DND-41 (cell line): ENCODE data around the gene ZNF536.

Source experiments
- ATAC-seq: fragments of 200-7000 bp; cut with Tn5 transposase; 3 replicates; pipeline ENCODE4 v1.9.1; 2021; ENCODE audit warnings: low read depth; ENCODE audit not compliant: insufficient read depth
- DNase-seq: peaks from one replicate; pipeline ENCODE4 v3.0.0-alpha.2; 2020
- H2AFZ ChIP-seq: 2 replicates; pipeline ENCODE4 v1.6.0; 2012; ENCODE audit warnings: low read depth, low read length
- H3K27ac ChIP-seq: 2 replicates; pipeline ENCODE4 v1.5.1; 2012; ENCODE audit warnings: low read length, inconsistent platforms
- H3K27me3 ChIP-seq: fragments of 200-600 bp; sonication (generic); 2 replicates; pipeline ENCODE4 v1.6.0; 2012; ENCODE audit warnings: low read length, mild to moderate bottlenecking, inconsistent platforms; ENCODE audit not compliant: insufficient read depth, poor library complexity
- H3K36me3 ChIP-seq: 2 replicates; pipeline ENCODE4 v1.5.1; 2012; ENCODE audit warnings: low read length, inconsistent platforms; ENCODE audit not compliant: insufficient read depth
- H3K4me1 ChIP-seq: 2 replicates; pipeline ENCODE4 v1.5.1; 2012; ENCODE audit warnings: mild to moderate bottlenecking, low read length; ENCODE audit not compliant: insufficient read depth
- H3K4me2 ChIP-seq: 2 replicates; pipeline ENCODE4 v1.6.0; 2012; ENCODE audit warnings: mild to moderate bottlenecking, moderate library complexity, low read length, inconsistent platforms; ENCODE audit not compliant: insufficient read depth
- H3K4me3 ChIP-seq, 2 experiments: fragments of 200-600 bp in 1 of 2; shearing (Covaris generic) in 1 of 2; 2 replicates each; pipeline ENCODE4 v1.5.1; 2012 to 2016; ENCODE audit warnings: inconsistent platforms in 2 of 2, low read length in 2 of 2, mild to moderate bottlenecking in 2 of 2, low read depth in 1 of 2, moderate library complexity in 1 of 2
- H3K79me2 ChIP-seq: 2 replicates; pipeline ENCODE4 v1.6.0; 2012; ENCODE audit warnings: low read length, inconsistent platforms; ENCODE audit not compliant: insufficient read depth
- H3K9ac ChIP-seq: 2 replicates; pipeline ENCODE4 v1.6.0; 2012; ENCODE audit warnings: low read depth, mild to moderate bottlenecking, inconsistent platforms, low read length, moderate library complexity
- H3K9me3 ChIP-seq: 2 replicates; pipeline ENCODE4 v1.5.1; 2012; ENCODE audit warnings: low read length, moderate library complexity, mild to moderate bottlenecking, inconsistent platforms; ENCODE audit not compliant: insufficient read depth, severe bottlenecking
- H4K20me1 ChIP-seq: 2 replicates; pipeline ENCODE4 v1.6.0; 2012; ENCODE audit warnings: low read length; ENCODE audit not compliant: insufficient read depth
- EZH2 ChIP-seq: IDR thresholded peaks from 3 replicates; pipeline ENCODE4 v1.6.1; 2012; ENCODE audit warnings: borderline replicate concordance, low read depth, mild to moderate bottlenecking, moderate library complexity, low read length, inconsistent platforms; ENCODE audit not compliant: severe bottlenecking
- TF ChIP-seq, protein P1 (sequence below): IDR thresholded peaks from 2 replicates; pipeline ENCODE4 v1.5.1; 2012; ENCODE audit warnings: borderline replicate concordance, low read length, moderate library complexity, mild to moderate bottlenecking; ENCODE audit not compliant: poor library complexity, severe bottlenecking; ENCODE audit errors: extremely low read depth

Gene ZNF536

GRCh38 chr19:30488191-30488590 is 116.0 kb downstream of the ZNF536 start:
- Histone ChIP-seq H3K36me3 (no peaks in the 10 kb centered on the region), H3K27me3 (peaks cover 4% of the 10 kb centered on the region), H4K20me1 (no peaks in the 10 kb centered on the region), H2AFZ (no peak overlapping the region), H3K4me1 (no peaks in the 10 kb centered on the region), H3K9ac (no peak overlapping the region), H3K79me2 (no peaks in the 10 kb centered on the region), H3K4me2 (no peak overlapping the region), H3K4me3 (no peak overlapping the region), H3K27ac (no peak overlapping the region), H3K9me3 (no peaks in the 10 kb centered on the region)
- no peak for TF ChIP-seq EZH2
- TF ChIP-seq, protein P1, sequence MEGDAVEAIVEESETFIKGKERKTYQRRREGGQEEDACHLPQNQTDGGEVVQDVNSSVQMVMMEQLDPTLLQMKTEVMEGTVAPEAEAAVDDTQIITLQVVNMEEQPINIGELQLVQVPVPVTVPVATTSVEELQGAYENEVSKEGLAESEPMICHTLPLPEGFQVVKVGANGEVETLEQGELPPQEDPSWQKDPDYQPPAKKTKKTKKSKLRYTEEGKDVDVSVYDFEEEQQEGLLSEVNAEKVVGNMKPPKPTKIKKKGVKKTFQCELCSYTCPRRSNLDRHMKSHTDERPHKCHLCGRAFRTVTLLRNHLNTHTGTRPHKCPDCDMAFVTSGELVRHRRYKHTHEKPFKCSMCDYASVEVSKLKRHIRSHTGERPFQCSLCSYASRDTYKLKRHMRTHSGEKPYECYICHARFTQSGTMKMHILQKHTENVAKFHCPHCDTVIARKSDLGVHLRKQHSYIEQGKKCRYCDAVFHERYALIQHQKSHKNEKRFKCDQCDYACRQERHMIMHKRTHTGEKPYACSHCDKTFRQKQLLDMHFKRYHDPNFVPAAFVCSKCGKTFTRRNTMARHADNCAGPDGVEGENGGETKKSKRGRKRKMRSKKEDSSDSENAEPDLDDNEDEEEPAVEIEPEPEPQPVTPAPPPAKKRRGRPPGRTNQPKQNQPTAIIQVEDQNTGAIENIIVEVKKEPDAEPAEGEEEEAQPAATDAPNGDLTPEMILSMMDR: no peak
- ATAC-seq (no peak), DNase-seq (no peak)

DNA sequence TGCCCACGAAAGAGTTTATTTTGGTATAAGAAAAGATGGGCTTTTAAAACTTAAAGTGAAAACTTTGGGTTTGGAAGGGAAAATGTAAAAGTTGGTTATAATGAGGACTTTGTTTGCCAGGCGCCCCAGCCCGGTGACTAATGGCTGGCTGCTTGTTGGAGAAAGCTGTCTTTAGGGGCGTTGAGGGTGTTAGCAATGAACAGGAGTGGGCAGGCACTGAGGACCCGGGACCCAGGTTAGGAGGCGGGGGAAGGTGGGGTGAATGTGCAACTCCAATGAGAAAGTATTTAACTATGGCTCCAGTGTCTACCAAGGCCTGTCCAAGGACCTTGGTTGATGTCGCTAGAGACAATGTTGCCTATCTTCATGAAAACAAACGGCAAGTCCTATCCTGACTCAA is 118.6 kb downstream of the ZNF536 start:
- Histone ChIP-seq H3K36me3 (no peaks in the 10 kb centered on the region), H2AFZ (no peak overlapping the region), H4K20me1 (no peaks in the 10 kb centered on the region), H3K9me3 (no peaks in the 10 kb centered on the region), H3K4me3 (no peak overlapping the region), H3K9ac (no peak overlapping the region), H3K27ac (no peak overlapping the region), H3K4me2 (no peak overlapping the region), H3K4me1 (no peaks in the 10 kb centered on the region), H3K27me3 (peaks cover 7% of the 10 kb centered on the region), H3K79me2 (no peaks in the 10 kb centered on the region)
- DNase-seq (no peak), ATAC-seq (no peak)
- TF ChIP-seq, protein P1: no peak
- TF ChIP-seq EZH2: no peak

DNA sequence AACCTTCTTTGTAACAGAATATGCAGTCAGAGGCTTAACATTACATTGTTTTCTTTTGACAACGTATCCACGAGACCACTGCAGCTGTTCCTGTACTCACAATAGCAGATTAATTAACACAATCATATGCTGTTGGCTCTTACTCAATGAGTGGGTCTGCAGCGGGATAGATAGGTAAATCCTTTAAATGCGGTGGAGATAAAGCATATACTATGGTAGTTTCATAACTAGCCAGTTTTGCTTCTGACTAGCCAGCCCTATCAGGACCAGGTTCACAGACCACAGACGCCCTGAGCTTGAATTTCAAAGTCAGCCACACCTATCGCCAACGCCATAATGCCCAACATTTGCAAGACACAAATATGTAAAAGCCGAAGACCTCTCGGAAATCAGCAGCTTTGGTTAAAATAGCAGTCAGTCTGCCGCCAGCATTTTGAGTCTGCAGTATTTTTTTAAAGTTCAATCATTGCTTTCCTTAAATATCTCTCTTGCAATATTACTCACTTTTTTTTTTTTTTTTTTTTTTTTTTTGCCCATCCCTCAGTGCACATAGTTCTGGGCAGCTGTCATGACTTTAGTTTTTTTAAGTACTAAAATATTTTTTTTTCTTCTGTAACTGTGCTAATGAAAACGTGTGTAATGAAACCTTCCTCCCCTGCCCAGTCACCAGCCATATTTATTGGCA is 120.5 kb downstream of the ZNF536 start:
- Histone ChIP-seq H3K79me2 (no peaks in the 10 kb centered on the region), H3K4me1 (no peaks in the 10 kb centered on the region), H2AFZ (no peak overlapping the region), H3K36me3 (no peaks in the 10 kb centered on the region), H4K20me1 (no peaks in the 10 kb centered on the region), H3K9me3 (no peaks in the 10 kb centered on the region), H3K27ac (no peak overlapping the region), H3K27me3 (peaks cover 7% of the 10 kb centered on the region), H3K4me2 (no peak overlapping the region), H3K9ac (no peak overlapping the region), H3K4me3 (no peak overlapping the region)
- no peak for TF ChIP-seq EZH2
- TF ChIP-seq, protein P1: no peak
- ATAC-seq: no peak
- no peak for DNase-seq
